Gastrocnemius medialis (tissue), 4 donors: ENCODE data around the gene IL18.

Source experiments
- POLR2A ChIP-seq, 2 donors: fragments of 450-650 bp; IDR thresholded peaks; one replicate each; pipeline ENCODE4 v1.6.1; 2017; ENCODE audit warnings: antibody characterized with exemption in 2 of 2, mild to moderate bottlenecking in 2 of 2, moderate library complexity in 2 of 2
- TF ChIP-seq, protein P1 (sequence below), 5 experiments: fragments of 450-650 bp in 3 of 5; fragments of 200-600 bp in 2 of 5; sonication (generic) in 2 of 5; IDR thresholded peaks in 4 of 5; conservative IDR thresholded peaks in 1 of 5; 1 replicate in 4 of 5; 2 replicates in 1 of 5; pipeline ENCODE4 v1.5.1; 2016 to 2019; ENCODE audit warnings: antibody characterized with exemption in 5 of 5, mild to moderate bottlenecking in 3 of 5, moderate library complexity in 3 of 5

DNA sequence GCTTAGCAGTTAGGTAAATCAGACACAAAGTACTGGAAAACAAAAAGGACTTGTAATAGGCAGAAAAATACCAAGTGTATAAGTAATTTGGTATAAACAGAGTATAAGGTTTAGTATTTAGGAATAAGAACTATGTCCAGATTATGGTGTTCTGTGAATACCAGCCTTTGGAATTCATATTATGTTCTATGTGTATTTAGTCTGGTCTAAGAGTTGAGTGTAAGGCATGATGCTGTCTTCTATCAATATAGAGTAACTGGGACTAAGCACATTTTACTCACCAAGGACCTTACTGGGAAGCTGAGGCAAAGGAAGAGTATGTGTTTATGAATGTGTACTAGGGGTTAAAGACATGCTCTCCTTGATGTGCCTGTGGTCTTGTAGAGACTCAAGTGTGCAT lies 67.7 kb downstream of the IL18 start:
- TF ChIP-seq, protein P1, sequence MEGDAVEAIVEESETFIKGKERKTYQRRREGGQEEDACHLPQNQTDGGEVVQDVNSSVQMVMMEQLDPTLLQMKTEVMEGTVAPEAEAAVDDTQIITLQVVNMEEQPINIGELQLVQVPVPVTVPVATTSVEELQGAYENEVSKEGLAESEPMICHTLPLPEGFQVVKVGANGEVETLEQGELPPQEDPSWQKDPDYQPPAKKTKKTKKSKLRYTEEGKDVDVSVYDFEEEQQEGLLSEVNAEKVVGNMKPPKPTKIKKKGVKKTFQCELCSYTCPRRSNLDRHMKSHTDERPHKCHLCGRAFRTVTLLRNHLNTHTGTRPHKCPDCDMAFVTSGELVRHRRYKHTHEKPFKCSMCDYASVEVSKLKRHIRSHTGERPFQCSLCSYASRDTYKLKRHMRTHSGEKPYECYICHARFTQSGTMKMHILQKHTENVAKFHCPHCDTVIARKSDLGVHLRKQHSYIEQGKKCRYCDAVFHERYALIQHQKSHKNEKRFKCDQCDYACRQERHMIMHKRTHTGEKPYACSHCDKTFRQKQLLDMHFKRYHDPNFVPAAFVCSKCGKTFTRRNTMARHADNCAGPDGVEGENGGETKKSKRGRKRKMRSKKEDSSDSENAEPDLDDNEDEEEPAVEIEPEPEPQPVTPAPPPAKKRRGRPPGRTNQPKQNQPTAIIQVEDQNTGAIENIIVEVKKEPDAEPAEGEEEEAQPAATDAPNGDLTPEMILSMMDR (IDR thresholded peaks at IDR 0.05 in 4 of 5, conservative IDR thresholded peaks at IDR 0.05 in 1 of 5), result no peak
- TF ChIP-seq POLR2A (IDR thresholded peaks at IDR 0.05), result no peak
